ENCODE results near the gene SEM1.
"Not testable (repeated sequence)": the region's sequence is repeated elsewhere in the genome, so short reads cannot be mapped to it uniquely, and the experiment has no call there.

Gene SEM1

GRCh38 chr7:96709381-96710228 is at the start of gene SEM1:
Gene SEM1, minus strand, starts transcription at chr7:96709846. Its CDS starts 83 bp downstream, at chr7:96709763.
- DNase-seq, result peak; percentile 79

- DNase-seq, result not testable (repeated sequence)
These were observed 48.2 kb upstream of the SEM1 start for GRCh38 chr7:96757880-96758279.

- DNase-seq, result no peak
These were observed 37.8 kb upstream of the SEM1 start for GRCh38 chr7:96747418-96747940.

- DNase-seq, result no peak
These were observed 30.5 kb upstream of the SEM1 start for GRCh38 chr7:96740130-96740529.

- no peak for DNase-seq
These were observed 30.0 kb upstream of the SEM1 start for GRCh38 chr7:96739609-96740008.

GRCh38 chr7:96739167-96739566 is 29.5 kb upstream of the SEM1 start:
- DNase-seq, result no peak

GRCh38 chr7:96738705-96739104 is 29.1 kb upstream of the SEM1 start:
- no peak for DNase-seq

- no peak for DNase-seq
These were observed 28.0 kb upstream of the SEM1 start for GRCh38 chr7:96737545-96738050.

- DNase-seq, result no peak
These were observed 24.7 kb upstream of the SEM1 start for GRCh38 chr7:96734343-96734742.

GRCh38 chr7:96729820-96730219 is 20.2 kb upstream of the SEM1 start:
- no peak for DNase-seq

GRCh38 chr7:96728139-96728538 is 18.5 kb upstream of the SEM1 start:
- DNase-seq, result no peak

GRCh38 chr7:96727534-96728088 is 18.0 kb upstream of the SEM1 start:
- no peak for DNase-seq

GRCh38 chr7:96723622-96724021 is 14.0 kb upstream of the SEM1 start:
- DNase-seq, result no peak

- not testable (repeated sequence) for DNase-seq
These were observed 13.3 kb upstream of the SEM1 start for GRCh38 chr7:96722928-96723327.

- DNase-seq, result no peak
These were observed 11.2 kb upstream of the SEM1 start for GRCh38 chr7:96720843-96721242.

- DNase-seq, result no peak
These were observed 9.5 kb upstream of the SEM1 start for GRCh38 chr7:96719164-96719563.

- DNase-seq, result no peak
These were observed 8.7 kb upstream of the SEM1 start for GRCh38 chr7:96718107-96719003.

GRCh38 chr7:96713037-96713436 is 3.4 kb upstream of the SEM1 start:
- no peak for DNase-seq

GRCh38 chr7:96710544-96710943 is 898 bp upstream of the SEM1 start:
- DNase-seq, result no peak

- no peak for DNase-seq
These were observed 774 bp downstream of the SEM1 start for GRCh38 chr7:96708872-96709271.

- DNase-seq, result no peak
These were observed 1.5 kb downstream of the SEM1 start for GRCh38 chr7:96707901-96708774.

- DNase-seq, result no peak
These were observed 8.4 kb downstream of the SEM1 start for GRCh38 chr7:96701258-96701657.

Data from activated CD4-positive, alpha-beta T cell treated with anti-CD3 and anti-CD28 coated beads, Interleukin-2, Interleukin-6, amounts not matched to agents 100 ng/mL and 50 ng/mL, durations not matched to agents 16 hours and 8 hours (primary cell).